Astrocyte of the cerebellum (primary cell): ENCODE results near the gene ACTMAP.

Experiments used
- DNase-seq: peaks from one replicate; pipeline ENCODE4 v3.0.0-alpha.2; 2011; ENCODE audit warnings: low read depth
- H3K4me3 ChIP-seq: 2 replicates; pipeline ENCODE4 v1.5.1; 2011; ENCODE audit warnings: mild to moderate bottlenecking, low read depth, low read length, moderate library complexity
- CTCF ChIP-seq: IDR thresholded peaks from 2 replicates; pipeline ENCODE4 v1.5.1; 2012; ENCODE audit warnings: low read length, low read depth, moderate library complexity, mild to moderate bottlenecking; ENCODE audit errors: missing control alignments
- in situ Hi-C: cut with HindIII; loops from 2 replicates; pipeline ENCODE4 v1.10.0; 2017; ENCODE audit warnings: low sequenced_read_pairs

Gene ACTMAP

GRCh38 chr19:40754611-40755247 lies 4.5 kb upstream of the ACTMAP start:
- H3K4me3 ChIP-seq, result no peak overlapping the region
- DNase-seq, result no peak
- in situ Hi-C loops, result no loop called here
- no peak for TF ChIP-seq CTCF

DNA sequence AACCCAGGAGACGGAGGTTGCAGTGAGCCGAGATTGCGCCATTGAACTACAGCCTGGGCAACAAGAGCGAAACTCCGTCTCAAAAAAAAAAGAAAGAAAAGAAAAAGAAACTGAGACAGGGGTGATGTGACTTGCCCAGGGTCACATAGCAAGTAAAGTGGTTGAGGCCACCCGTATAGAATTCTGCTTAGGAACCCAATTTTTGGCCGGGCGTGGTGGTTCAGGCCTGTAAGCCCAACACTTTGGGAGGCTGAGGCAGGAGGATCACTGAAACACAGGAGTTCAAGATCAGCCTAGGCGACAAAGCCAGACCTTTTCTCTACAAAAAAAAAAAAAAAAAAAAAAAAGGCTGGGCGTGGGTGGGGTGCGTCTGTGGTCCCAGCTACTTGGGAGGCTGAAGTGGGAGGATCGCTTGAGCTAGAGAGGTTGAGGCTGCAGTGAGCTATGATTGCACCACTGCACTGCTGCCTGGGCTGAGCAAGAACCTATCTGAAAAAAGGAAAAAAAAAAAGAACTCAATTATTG lies 2.0 kb upstream of the ACTMAP start:
- DNase-seq, result no peak
- H3K4me3 ChIP-seq, result peak overlapping the region; percentile 70
- in situ Hi-C loops, result no loop called here
- TF ChIP-seq CTCF, result no peak

GRCh38 chr19:40750874-40751537 lies 729 bp upstream of the ACTMAP start, which contains the start of gene SNRPA:
TSS of gene SNRPA (plus strand) at chr19:40751203. CDS start at chr19:40751409, 206 bp downstream.
- no peak for TF ChIP-seq CTCF
- H3K4me3 ChIP-seq, result peak within 1 kb of the TSS; percentile 70
- peak; percentile 97 for DNase-seq
- in situ Hi-C loops, result no loop called here

DNA sequence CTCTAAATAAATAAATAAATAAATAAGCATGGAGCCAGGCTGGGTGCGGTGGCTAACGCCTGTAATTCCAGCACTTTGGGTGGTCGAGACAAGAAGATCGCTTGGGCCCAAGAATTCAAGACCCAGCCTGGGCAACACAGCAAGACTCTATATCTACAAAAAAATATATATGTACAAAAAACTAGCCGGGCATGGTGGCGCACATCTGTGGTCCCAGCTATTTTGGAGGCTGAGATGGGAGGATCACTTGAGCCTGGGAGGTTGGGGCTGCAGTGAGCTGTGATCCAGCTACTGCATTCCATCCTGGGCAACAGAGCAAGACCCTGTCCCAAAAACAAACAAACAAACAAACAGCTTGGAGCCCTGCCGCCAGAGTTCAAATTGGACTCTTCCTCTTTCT lies 2.7 kb downstream of the ACTMAP start:
- TF ChIP-seq CTCF, result no peak
- no peak for DNase-seq
- no peak overlapping the region for H3K4me3 ChIP-seq
- in situ Hi-C loops, result no loop called here

DNA sequence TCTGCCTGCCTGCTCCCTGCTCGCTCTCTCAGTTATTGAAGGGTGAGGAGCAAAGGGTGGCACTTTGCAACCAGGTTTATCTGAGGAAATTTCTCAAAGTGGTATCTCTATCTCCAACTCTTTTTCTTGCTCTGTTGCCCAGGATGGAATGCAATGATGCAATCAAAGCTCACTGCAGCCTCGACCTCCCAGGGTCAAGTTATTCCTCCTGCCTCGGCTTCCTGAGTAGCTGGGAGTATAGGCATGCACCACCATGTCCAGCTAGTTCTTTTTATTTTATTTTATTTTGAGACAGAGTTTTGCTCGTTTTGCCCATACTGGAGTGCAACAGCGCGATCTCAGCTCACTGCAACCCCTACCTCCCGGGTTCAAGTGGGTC lies 4.9 kb downstream of the ACTMAP start:
- no peak for DNase-seq
- in situ Hi-C loops, result no loop called here
- no peak for TF ChIP-seq CTCF
- no peak overlapping the region for H3K4me3 ChIP-seq

- no peak for DNase-seq
- no peak overlapping the region for H3K4me3 ChIP-seq
These were observed 5.5 kb downstream of the ACTMAP start for GRCh38 chr19:40744554-40745401.

More at GRCh38 chr19:40744554-40745401, 5.5 kb downstream of the ACTMAP start:
- in situ Hi-C loops, result no loop called here
- TF ChIP-seq CTCF, result no peak
